SJCRH30 (cell line): ENCODE measurements around the gene SLC6A7. TPM values are rescaled to one million over a fixed set of nuclear protein-coding genes. Genes with fewer than 3 reads are reported as not detected.

ENCODE experiments used
- DNase-seq, 2 experiments: peaks; one replicate each; pipeline ENCODE4 v3.0.0-alpha.2; 2015 to 2020
- H3K27ac ChIP-seq: fragments of 250-450 bp; sonication (Bioruptor Pico); 2 replicates; pipeline ENCODE4 v1.5.1; 2020; ENCODE audit warnings: mild to moderate bottlenecking, moderate library complexity
- H3K27me3 ChIP-seq: fragments of 250-450 bp; sonication (Bioruptor Pico); 2 replicates; pipeline ENCODE4 v1.5.1; 2020; ENCODE audit warnings: mild to moderate bottlenecking, moderate library complexity
- H3K36me3 ChIP-seq: fragments of 250-450 bp; sonication (Bioruptor Pico); 2 replicates; pipeline ENCODE4 v1.5.1; 2020; ENCODE audit warnings: mild to moderate bottlenecking, moderate library complexity
- H3K4me1 ChIP-seq: fragments of 250-450 bp; sonication (Bioruptor Pico); 2 replicates; pipeline ENCODE4 v1.5.1; 2020; ENCODE audit warnings: mild to moderate bottlenecking, moderate library complexity
- H3K4me3 ChIP-seq: fragments of 250-450 bp; sonication (Bioruptor Pico); 2 replicates; pipeline ENCODE4 v1.5.1; 2020; ENCODE audit warnings: mild to moderate bottlenecking, moderate library complexity
- H3K9me3 ChIP-seq: fragments of 250-450 bp; sonication (Bioruptor Pico); replicated peaks from 2 replicates; pipeline ENCODE4 v1.5.1; 2020; ENCODE audit warnings: mild to moderate bottlenecking, moderate library complexity
- total RNA-seq: library from RNA; depleted of rRNA; stranded (reverse); fragments of >200 nt; shearing (Covaris generic); gene quantifications from 2 replicates; pipeline ENCODE4 v1.2.3, GENCODE V29; 2014

SLC6A7 gene
- total RNA-seq, 1 experiment from 2014 or later: not detected

DNA sequence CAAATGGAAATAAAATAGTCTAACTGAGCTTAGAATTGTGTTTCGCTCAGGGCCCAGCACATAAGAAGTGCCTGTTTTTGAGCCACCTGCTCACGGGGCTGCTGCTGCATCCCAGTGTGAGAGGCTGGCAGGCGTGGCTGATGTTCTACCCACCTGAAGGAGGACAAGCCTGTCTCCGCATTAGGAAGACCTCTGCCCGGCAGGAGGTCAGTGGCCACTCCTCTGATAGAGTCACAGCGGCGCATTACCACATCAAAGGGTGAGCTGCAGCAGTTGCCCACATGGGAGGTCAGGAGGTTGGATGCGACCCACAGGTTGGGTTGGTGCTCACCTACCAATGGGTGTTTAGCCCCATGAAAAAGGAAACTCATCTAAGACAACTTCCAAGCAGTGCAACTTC lies 3.7 kb upstream of the SLC6A7 start:
- no peaks in the 10 kb centered on the region for H3K36me3 ChIP-seq
- H3K27me3 ChIP-seq: peaks cover 8% of the 10 kb centered on the region; the same call in 1 of the 2 replicates

DNA sequence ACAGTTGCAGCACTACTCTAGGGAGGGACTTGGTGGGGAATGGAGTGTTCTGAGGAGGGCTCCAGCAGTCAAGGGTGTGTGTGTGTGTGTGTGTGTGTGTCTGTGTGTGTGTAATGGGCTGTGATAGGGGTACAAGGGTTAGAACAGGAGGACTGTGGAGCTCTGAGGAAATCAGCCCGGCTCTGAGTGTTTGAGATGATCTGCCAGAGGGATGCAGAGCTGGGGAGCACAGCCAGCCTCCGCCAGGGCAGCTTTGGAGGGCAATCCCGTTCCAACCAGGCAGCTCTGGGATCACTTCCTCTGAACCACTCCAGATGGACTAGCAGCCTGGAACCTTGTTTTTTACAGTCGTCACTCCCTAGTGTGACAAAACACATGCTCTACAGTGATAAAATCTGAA lies 3.0 kb upstream of the SLC6A7 start:
- Histone ChIP-seq H3K27ac (no peak overlapping the region), H3K4me1 (no peaks in the 10 kb centered on the region), H3K9me3 (no peaks in the 10 kb centered on the region), H3K4me3 (no peak overlapping the region), H3K27me3 (peaks cover 8% of the 10 kb centered on the region; the same call in 1 of the 2 replicates), H3K36me3 (no peaks in the 10 kb centered on the region)
- DNase-seq: no peak

More for the DNA sequence above, 3.7 kb upstream of the SLC6A7 start:
- no peak for DNase-seq
- Histone ChIP-seq H3K27ac (no peak overlapping the region), H3K9me3 (no peaks in the 10 kb centered on the region), H3K4me3 (no peak overlapping the region), H3K4me1 (no peaks in the 10 kb centered on the region; the same call in 1 of the 2 replicates)

DNA sequence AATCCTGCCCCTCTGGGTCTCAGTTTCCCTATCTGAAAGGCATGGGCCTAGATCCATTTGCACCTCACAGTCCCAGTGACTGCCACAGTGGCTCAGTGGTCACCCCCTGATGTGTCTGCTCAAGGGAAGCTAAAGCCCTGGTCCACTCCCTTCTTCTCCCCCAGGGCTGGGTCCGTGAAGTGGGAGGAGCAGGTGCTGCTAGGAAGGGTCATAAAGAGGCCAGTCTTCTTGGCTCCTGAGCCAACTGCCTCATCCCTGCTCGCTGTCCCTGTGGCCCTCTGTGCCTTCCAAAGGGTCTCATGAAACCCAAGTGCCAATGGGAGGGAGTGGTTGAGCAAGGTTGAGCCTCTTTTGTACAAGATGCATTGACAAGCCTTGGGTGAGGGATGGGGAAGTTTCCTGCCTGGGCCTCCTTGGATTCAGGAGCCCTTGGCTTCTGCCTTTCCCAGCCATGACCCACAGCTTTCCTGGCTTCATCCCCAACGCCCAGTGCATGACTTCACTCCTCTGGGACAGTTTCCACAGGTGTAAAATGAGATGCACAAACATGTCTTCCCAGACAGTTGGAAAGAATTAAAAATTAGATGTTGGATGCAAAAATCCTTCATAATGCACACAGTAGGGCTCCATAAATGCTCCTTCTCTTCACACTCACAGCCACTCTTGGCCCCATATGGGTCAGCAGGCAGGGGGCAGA lies 1.6 kb upstream of the SLC6A7 start:
- H3K36me3 ChIP-seq: no peaks in the 10 kb centered on the region

DNA sequence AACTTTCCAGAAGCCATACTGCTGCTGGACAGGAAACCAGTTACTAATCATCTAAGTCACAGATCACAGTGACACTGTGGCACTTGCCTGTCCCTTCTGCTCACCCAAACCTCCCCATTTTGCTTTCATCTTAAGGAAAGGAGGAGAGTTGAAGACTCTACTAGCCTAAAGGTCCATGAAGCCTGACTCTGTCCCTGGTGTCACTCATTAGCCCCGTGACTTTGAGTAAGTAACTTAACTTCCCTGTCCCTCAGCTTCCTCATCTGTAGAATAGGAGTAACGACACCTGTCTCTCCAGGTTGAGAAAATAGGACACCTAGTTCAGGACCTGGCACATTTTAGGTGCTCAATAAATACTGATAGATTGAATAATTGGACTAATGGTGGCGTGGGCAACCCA lies 536 bp upstream of the SLC6A7 start:
- no peaks in the 10 kb centered on the region for H3K36me3 ChIP-seq
- no peaks in the 10 kb centered on the region for H3K9me3 ChIP-seq
- H3K27ac ChIP-seq: no peak overlapping the region
- peaks cover 4% of the 10 kb centered on the region; the same call in 1 of the 2 replicates for H3K4me1 ChIP-seq
- 0 out of 2 replicates have a peak, but pooled peaks cover 8% of the 10 kb centered on the region for H3K27me3 ChIP-seq
- no peak for DNase-seq
- no peak overlapping the region for H3K4me3 ChIP-seq

More for the DNA sequence above, 1.6 kb upstream of the SLC6A7 start:
- Histone ChIP-seq H3K4me3 (no peak overlapping the region), H3K27me3 (peaks cover 8% of the 10 kb centered on the region; the same call in 1 of the 2 replicates), H3K27ac (no peak overlapping the region), H3K4me1 (peaks cover 3% of the 10 kb centered on the region; the same call in 1 of the 2 replicates), H3K9me3 (no peaks in the 10 kb centered on the region)
- no peak for DNase-seq

DNA sequence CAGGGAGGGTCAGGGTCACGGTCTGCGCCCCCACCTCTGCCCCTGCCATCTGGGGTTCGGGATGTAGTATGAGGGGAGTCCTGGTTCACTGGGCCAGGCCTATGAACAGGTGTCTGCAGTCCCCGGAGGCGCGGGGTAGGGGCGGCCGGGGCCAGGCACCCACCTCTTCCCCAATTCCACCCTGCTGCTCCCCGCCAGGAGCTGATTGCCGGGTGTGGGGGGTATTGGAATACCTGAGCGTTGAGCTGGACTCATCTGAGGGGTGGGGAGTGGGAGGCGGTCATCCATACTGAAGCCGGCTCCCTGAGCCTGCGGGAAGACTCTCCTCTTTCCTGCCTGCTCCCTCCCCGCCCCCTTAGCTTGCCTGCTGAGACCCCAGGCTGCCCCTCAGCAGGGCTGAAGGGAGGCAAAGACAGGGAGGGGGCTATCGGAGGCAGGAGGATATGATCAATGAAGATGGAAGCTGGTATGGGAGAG lies 679 bp downstream of the SLC6A7 start:
- peaks cover 4% of the 10 kb centered on the region; the same call in 1 of the 2 replicates for H3K4me1 ChIP-seq

DNA sequence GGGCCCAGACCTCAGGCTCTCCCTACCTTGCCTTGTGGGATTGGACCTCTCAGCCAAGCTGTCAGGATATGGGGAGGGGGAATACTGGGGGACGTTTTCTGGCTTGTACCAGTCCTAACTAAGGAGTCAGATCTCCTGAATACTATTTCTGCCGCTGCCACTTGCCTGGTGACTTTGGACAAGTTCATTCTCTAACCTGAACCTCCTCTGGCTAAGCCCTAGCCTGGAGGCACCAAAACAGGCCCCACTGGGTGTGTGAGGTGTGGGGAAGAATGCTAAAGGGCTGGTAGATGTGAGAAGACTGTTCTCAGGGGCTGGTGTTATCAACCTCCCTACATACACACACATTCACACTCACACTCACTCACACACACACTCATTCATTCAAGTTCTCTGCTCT lies 1.1 kb downstream of the SLC6A7 start:
- DNase-seq: no peak
- Histone ChIP-seq H3K4me1 (peaks cover 4% of the 10 kb centered on the region; the same call in 1 of the 2 replicates), H3K27ac (no peak overlapping the region), H3K9me3 (no peaks in the 10 kb centered on the region), H3K27me3 (0 out of 2 replicates have a peak, but pooled peaks cover 8% of the 10 kb centered on the region), H3K36me3 (no peaks in the 10 kb centered on the region), H3K4me3 (no peak overlapping the region)

More for the DNA sequence above, 679 bp downstream of the SLC6A7 start:
- no peak overlapping the region for H3K27ac ChIP-seq
- 0 out of 2 replicates have a peak, but pooled peaks cover 8% of the 10 kb centered on the region for H3K27me3 ChIP-seq
- H3K9me3 ChIP-seq: no peaks in the 10 kb centered on the region
- DNase-seq: no peak
- H3K36me3 ChIP-seq: no peaks in the 10 kb centered on the region
- H3K4me3 ChIP-seq: no peak overlapping the region

DNA sequence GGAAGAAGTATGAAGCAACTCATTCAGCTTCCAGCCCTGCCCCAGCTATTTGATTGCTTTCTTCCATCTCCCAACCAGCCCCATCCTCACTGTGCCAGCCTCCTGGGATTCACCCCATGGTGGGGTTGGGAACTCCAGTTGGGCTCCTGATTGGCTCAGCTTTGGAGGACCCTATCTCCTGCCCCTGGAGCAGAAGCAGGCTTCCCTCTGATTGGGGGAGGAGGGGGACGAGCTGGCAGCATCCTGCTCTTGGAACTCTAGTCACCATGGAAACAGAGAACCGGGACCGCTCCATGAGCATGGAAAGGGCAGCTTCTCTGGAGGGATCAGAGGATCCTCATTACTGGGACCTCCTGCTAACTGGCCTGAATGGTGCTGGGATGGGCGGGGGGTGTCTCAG lies 2.6 kb downstream of the SLC6A7 start:
- Histone ChIP-seq H3K4me1 (peaks cover 4% of the 10 kb centered on the region; the same call in 1 of the 2 replicates), H3K27ac (no peak overlapping the region), H3K27me3 (peaks cover 11% of the 10 kb centered on the region; the same call in 1 of the 2 replicates), H3K4me3 (no peak overlapping the region), H3K36me3 (no peaks in the 10 kb centered on the region), H3K9me3 (no peaks in the 10 kb centered on the region)
- DNase-seq: no peak

DNA sequence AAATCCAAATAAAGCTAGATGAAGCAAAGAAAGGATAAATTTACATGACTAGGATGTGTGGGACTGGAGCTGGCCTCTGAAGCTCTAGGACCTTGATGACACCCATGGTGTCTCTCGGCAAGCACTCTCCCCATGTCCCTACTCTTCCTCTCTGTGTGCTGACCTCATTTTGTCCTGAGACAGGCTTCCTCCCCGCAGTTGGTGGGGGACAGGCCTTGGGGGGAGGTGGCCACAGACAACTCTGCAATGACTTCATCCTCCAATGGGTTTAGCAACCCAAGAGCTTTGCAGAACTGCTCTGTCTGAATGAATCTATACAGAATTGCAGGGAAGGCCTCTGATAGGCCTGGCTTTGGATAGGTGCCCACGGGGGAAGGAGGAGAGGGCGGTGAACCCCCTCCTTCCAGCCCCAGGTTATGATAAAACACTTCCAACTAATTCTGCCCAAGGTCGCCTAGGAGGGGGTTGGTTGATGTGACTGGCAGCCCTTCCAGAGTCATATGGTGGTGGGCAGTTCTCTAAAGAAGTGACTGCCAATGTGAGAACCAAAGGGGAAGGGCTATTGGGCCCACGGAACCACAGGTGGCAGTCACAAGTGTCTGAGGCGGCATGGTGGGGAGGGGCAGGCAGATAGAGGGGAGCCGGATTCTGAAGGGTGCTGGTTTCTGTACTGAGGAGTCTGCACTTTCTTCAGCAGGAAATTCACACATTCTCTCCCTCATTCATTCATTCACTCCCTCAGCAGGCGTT lies 6.0 kb downstream of the SLC6A7 start:
- Histone ChIP-seq H3K4me3 (no peak overlapping the region), H3K9me3 (no peaks in the 10 kb centered on the region), H3K36me3 (no peaks in the 10 kb centered on the region), H3K4me1 (peaks cover 4% of the 10 kb centered on the region; the same call in 1 of the 2 replicates), H3K27me3 (peaks cover 21% of the 10 kb centered on the region), H3K27ac (no peak overlapping the region)
- DNase-seq: no peak

DNA sequence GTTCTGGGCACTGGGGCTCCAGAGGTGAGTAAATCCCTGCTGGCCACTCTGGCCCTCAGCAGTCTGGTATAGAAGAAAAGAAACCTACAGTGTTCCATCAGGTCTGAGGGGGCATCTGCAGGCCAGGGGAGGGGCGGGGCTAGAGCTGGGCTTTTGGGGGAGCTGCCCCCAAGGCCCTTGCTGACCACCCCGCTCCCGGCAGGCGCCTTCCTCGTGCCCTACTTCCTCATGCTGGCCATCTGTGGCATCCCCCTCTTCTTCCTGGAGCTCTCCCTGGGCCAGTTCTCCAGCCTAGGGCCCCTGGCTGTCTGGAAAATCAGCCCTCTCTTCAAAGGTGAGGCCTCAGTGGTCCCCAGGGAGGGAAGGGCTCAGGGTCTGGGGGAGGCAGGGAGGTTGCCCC lies 6.7 kb downstream of the SLC6A7 start:
- Histone ChIP-seq H3K27ac (no peak overlapping the region), H3K36me3 (no peaks in the 10 kb centered on the region), H3K27me3 (peaks cover 19% of the 10 kb centered on the region), H3K4me1 (peaks cover 4% of the 10 kb centered on the region; the same call in 1 of the 2 replicates), H3K4me3 (no peak overlapping the region), H3K9me3 (no peaks in the 10 kb centered on the region)
- DNase-seq: no peak

DNA sequence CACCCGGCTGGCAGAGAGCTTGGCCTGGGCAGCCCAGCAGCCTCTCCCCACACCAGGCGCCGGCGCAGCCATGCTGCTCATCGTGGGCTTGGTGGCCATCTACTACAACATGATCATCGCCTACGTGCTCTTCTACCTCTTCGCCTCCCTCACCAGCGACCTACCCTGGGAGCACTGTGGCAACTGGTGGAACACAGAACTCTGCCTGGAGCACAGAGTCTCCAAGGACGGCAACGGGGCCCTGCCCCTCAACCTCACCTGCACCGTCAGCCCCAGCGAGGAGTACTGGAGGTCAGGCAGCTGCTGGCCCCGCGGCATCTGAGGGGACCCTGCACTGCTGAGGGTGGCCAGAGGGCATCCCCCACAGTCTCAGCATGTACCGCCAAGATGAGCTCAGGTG lies 7.1 kb downstream of the SLC6A7 start:
- H3K27me3 ChIP-seq: peaks cover 19% of the 10 kb centered on the region
- no peak overlapping the region for H3K27ac ChIP-seq
- H3K4me3 ChIP-seq: no peak overlapping the region
- no peak for DNase-seq
- no peaks in the 10 kb centered on the region for H3K9me3 ChIP-seq
- peaks cover 4% of the 10 kb centered on the region; the same call in 1 of the 2 replicates for H3K4me1 ChIP-seq
- no peaks in the 10 kb centered on the region for H3K36me3 ChIP-seq

DNA sequence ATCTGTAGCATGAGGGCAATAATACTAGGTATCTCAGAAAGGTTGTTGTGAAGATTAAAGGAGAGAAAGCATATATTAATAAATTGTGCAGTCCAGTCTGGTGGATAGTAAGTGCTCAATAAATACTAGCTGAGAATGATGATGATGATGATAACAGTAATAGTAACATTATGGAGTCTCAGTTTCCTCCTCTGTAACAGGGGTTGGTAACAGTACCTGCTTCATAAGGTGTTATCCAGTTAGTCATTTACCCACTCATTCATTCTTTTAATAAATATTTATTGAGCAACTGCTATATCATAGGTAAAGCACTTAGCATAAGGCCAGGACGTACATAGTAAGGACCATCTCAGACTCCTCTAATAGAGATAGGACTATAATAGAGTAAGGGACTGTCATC lies 7.6 kb downstream of the SLC6A7 start:
- peaks cover 4% of the 10 kb centered on the region; the same call in 1 of the 2 replicates for H3K4me1 ChIP-seq
- H3K36me3 ChIP-seq: no peaks in the 10 kb centered on the region
- H3K4me3 ChIP-seq: no peak overlapping the region
- H3K27me3 ChIP-seq: peaks cover 19% of the 10 kb centered on the region
- DNase-seq: no peak
- no peaks in the 10 kb centered on the region for H3K9me3 ChIP-seq
- H3K27ac ChIP-seq: no peak overlapping the region

DNA sequence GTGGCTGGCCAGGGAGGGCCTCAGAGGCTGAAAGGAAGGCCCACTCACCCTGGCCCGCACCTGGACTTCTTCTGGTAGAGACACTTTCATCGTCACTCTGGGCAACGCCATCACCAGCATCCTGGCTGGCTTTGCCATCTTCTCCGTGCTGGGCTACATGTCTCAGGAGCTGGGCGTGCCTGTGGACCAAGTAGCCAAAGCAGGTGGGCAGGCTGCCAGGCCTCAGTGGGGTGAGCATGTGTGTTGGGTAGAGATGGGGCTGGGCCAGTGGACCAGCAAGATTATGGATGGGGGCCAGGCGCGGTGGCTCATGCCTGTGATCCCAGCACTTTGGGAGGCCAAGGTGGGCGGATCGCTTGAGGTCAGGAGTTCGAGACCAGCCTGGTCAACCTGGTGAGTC lies 12.6 kb downstream of the SLC6A7 start:
- Histone ChIP-seq H3K27ac (no peak overlapping the region), H3K9me3 (no peaks in the 10 kb centered on the region), H3K4me1 (no peaks in the 10 kb centered on the region), H3K4me3 (no peak overlapping the region), H3K27me3 (peaks cover 22% of the 10 kb centered on the region), H3K36me3 (no peaks in the 10 kb centered on the region)
- DNase-seq: no peak

DNA sequence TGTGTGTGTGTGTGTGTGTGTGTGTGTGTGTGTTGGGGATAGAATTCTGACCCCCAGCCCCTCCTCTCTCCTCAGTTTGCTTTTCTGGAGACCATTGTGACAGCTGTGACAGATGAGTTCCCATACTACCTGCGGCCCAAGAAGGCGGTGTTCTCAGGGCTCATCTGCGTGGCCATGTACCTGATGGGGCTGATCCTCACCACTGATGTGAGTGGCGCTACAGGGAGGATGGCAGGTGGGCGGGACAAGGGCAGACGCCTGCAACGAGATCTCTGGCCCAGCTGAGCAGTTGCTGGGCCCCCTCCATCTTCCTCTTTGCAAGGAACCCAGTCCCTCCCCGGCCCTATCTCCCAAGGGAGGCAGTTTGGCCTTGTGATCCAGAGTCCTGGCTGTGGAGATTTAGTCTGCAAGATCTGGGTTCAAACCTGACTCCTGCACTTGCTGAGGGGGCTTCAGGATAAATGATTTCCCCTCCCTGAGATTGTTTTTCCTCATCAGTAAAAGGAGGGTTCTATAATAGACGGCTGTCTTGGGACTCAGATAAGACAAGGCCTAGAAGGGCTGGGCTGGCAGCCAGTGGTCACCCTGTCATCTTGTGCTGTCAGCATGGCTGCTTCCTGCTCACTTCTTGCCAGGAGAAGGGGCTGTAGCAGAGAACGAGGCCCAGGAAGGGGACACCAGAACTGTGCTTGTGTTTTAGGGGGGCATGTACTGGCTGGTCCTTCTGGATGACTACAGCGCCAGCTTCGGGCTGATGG lies 14.1 kb downstream of the SLC6A7 start:
- Histone ChIP-seq H3K27ac (no peak overlapping the region), H3K4me3 (no peak overlapping the region), H3K27me3 (peaks cover 35% of the 10 kb centered on the region), H3K36me3 (no peaks in the 10 kb centered on the region), H3K9me3 (no peaks in the 10 kb centered on the region), H3K4me1 (peaks cover 3% of the 10 kb centered on the region; the same call in 1 of the 2 replicates)
- no peak for DNase-seq

DNA sequence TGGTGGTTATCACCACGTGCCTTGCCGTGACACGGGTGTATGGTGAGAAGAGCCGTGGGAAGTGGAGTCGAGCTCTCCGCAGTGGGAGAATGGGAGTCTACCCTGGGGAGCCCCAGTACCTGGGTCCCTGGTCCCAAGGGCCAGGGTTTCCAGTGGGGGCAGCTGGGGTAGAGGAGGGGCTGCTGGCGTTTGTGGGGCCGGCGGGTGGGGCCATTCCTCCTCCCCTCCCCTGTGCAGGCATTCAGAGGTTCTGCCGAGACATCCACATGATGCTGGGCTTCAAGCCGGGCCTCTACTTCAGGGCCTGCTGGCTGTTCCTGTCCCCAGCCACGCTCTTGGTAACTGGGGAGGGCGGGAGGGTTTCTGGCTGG lies 14.7 kb downstream of the SLC6A7 start:
- Histone ChIP-seq H3K36me3 (no peaks in the 10 kb centered on the region), H3K27ac (no peak overlapping the region), H3K9me3 (no peaks in the 10 kb centered on the region), H3K4me3 (no peak overlapping the region), H3K4me1 (peaks cover 3% of the 10 kb centered on the region; the same call in 1 of the 2 replicates), H3K27me3 (peaks cover 33% of the 10 kb centered on the region)
- DNase-seq: no peak
